ENCODE measurements around the gene RNF220. TPM values are rescaled to one million over a fixed set of nuclear protein-coding genes. Genes with fewer than 3 reads are reported as not detected.

The RNF220 gene
- total and polyA plus RNA-seq, 9 of the 15 experiments (the other 6 are each of a cell fraction or from before 2014, with no cell fraction given): 5.1 to 117 (median 66.9) TPM

GRCh38 chr1:44524655-44525500 lies 119.8 kb downstream of the RNF220 start (continued):
- TF ChIP-seq ZNF639 (CRISPR knock-in tag; conservative IDR thresholded peaks at IDR 0.05 in 1 of 2, IDR thresholded peaks at IDR 0.05 in 1 of 2) (no peak), CREB1 (IDR thresholded peaks at IDR 0.05) (no peak), CREB1 (CRISPR knock-in tag; IDR thresholded peaks at IDR 0.05) (no peak), HMG20A (CRISPR knock-in tag; conservative IDR thresholded peaks at IDR 0.05) (no peak), ZNF785 (CRISPR knock-in tag; IDR thresholded peaks at IDR 0.05) (no peak), ZBTB2 (IDR thresholded peaks at IDR 0.05) (peak; percentile 18; the same call in 1 of the 2 replicates), REST (IDR thresholded peaks at IDR 0.05; ENCODE audit: borderline replicate concordance) (no peak), REST (CRISPR knock-in tag; IDR thresholded peaks at IDR 0.05; ENCODE audit: low read depth) (no peak), CBX3 (IDR thresholded peaks at IDR 0.05; ENCODE audit: borderline replicate concordance in 1 of 2, low read length in 2 of 2) (no peak), RBM39 (optimal IDR thresholded peaks at IDR 0.05; ENCODE audit: low read depth, low read length) (no peak), DNMT1 (IDR thresholded peaks at IDR 0.05) (no peak), HMG20B (CRISPR knock-in tag; IDR thresholded peaks at IDR 0.05) (no peak), NR2C1 (IDR thresholded peaks at IDR 0.05) (no peak), NR2C1 (tag; IDR thresholded peaks at IDR 0.05) (no peak), MLLT1 (IDR thresholded peaks at IDR 0.05) (0 out of 4 replicates have a peak, but pooled peaks of 1 of the 2 experiments have one; percentile 12), MCM7 (IDR thresholded peaks at IDR 0.05) (peak in 1 of 2 experiments; percentile 58; a peak in 1 of 4 replicates)

Data from K562 (cell line).